ENCODE results near the gene GRIK3.

The GRIK3 gene

GRCh38 chr1:36869054-36869453 is 165.3 kb downstream of the GRIK3 start:
- Histone ChIP-seq H3K27me3 (ENCODE audit: low read depth, low read length) (no peaks in the 10 kb centered on the region), H3K4me1 (ENCODE audit: low read length) (no peaks in the 10 kb centered on the region), H3K27ac (ENCODE audit: low read length) (no peak overlapping the region), H3K9ac (ENCODE audit: low read length) (no peak overlapping the region), H3K36me3 (replicated peaks; ENCODE audit: low read depth, low read length) (no peaks in the 10 kb centered on the region), H4K20me1 (ENCODE audit: insufficient read depth, low read length) (no peaks in the 10 kb centered on the region), H3K9me3 (ENCODE audit: insufficient read depth, low read length) (no peaks in the 10 kb centered on the region), H3K4me3 (ENCODE audit: low read length) (no peak overlapping the region), H2AFZ (ENCODE audit: low read depth, low read length) (no peak overlapping the region), H3K79me2 (ENCODE audit: low read length) (no peaks in the 10 kb centered on the region), H3K4me2 (ENCODE audit: low read length) (no peak overlapping the region)
- TF ChIP-seq CTCF (IDR thresholded peaks at IDR 0.05; ENCODE audit: low read depth, low read length) = no peak
- TF ChIP-seq EZH2phosphoT487 (IDR thresholded peaks at IDR 0.05; ENCODE audit: low read depth) = no peak

- Histone ChIP-seq H3K36me3 (replicated peaks; ENCODE audit: low read depth, low read length) (no peaks in the 10 kb centered on the region), H3K9ac (ENCODE audit: low read length) (no peak overlapping the region), H3K27me3 (ENCODE audit: low read depth, low read length) (no peaks in the 10 kb centered on the region), H3K27ac (ENCODE audit: low read length) (no peak overlapping the region), H3K4me1 (ENCODE audit: low read length) (peaks cover 3% of the 10 kb centered on the region; the same call in 1 of the 2 replicates), H3K9me3 (ENCODE audit: insufficient read depth, low read length) (no peaks in the 10 kb centered on the region), H3K79me2 (ENCODE audit: low read length) (no peaks in the 10 kb centered on the region), H2AFZ (ENCODE audit: low read depth, low read length) (no peak overlapping the region), H4K20me1 (ENCODE audit: insufficient read depth, low read length) (no peaks in the 10 kb centered on the region), H3K4me2 (ENCODE audit: low read length) (no peak overlapping the region), H3K4me3 (ENCODE audit: low read length) (no peak overlapping the region)
- TF ChIP-seq EZH2phosphoT487 (IDR thresholded peaks at IDR 0.05; ENCODE audit: low read depth) (no peak), CTCF (IDR thresholded peaks at IDR 0.05; ENCODE audit: low read depth, low read length) (no peak)
Measured at GRCh38 chr1:36867575-36867974, 166.7 kb downstream of the GRIK3 start.

GRCh38 chr1:36866169-36866814 is 168.0 kb downstream of the GRIK3 start:
- Histone ChIP-seq H3K27me3 (ENCODE audit: low read depth, low read length) (peaks cover 4% of the 10 kb centered on the region; the same call in 1 of the 2 replicates), H3K27ac (ENCODE audit: low read length) (no peak overlapping the region), H3K79me2 (ENCODE audit: low read length) (no peaks in the 10 kb centered on the region), H3K4me1 (ENCODE audit: low read length) (peaks cover 3% of the 10 kb centered on the region; the same call in 1 of the 2 replicates), H3K9ac (ENCODE audit: low read length) (no peak overlapping the region), H3K4me3 (ENCODE audit: low read length) (no peak overlapping the region), H3K36me3 (replicated peaks; ENCODE audit: low read depth, low read length) (no peaks in the 10 kb centered on the region), H3K4me2 (ENCODE audit: low read length) (no peak overlapping the region), H4K20me1 (ENCODE audit: insufficient read depth, low read length) (no peaks in the 10 kb centered on the region), H2AFZ (ENCODE audit: low read depth, low read length) (no peak overlapping the region), H3K9me3 (ENCODE audit: insufficient read depth, low read length) (no peaks in the 10 kb centered on the region)
- TF ChIP-seq EZH2phosphoT487 (IDR thresholded peaks at IDR 0.05; ENCODE audit: low read depth) = no peak
- TF ChIP-seq CTCF (IDR thresholded peaks at IDR 0.05; ENCODE audit: low read depth, low read length) = no peak

- peaks cover 3% of the 10 kb centered on the region; the same call in 1 of the 2 replicates for H3K4me1 ChIP-seq (ENCODE audit: low read length)
- no peak overlapping the region for H3K27ac ChIP-seq (ENCODE audit: low read length)
- H3K27me3 ChIP-seq (ENCODE audit: low read depth, low read length) = peaks cover 8% of the 10 kb centered on the region; the same call in 1 of the 2 replicates
- H3K4me2 ChIP-seq (ENCODE audit: low read length) = no peak overlapping the region
- H3K4me3 ChIP-seq (ENCODE audit: low read length) = no peak overlapping the region
- H2AFZ ChIP-seq (ENCODE audit: low read depth, low read length) = no peak overlapping the region
- no peaks in the 10 kb centered on the region for H3K9me3 ChIP-seq (ENCODE audit: insufficient read depth, low read length)
- TF ChIP-seq CTCF (IDR thresholded peaks at IDR 0.05; ENCODE audit: low read depth, low read length) = no peak
- no peak for TF ChIP-seq EZH2phosphoT487 (IDR thresholded peaks at IDR 0.05; ENCODE audit: low read depth)
- H3K36me3 ChIP-seq (replicated peaks; ENCODE audit: low read depth, low read length) = no peaks in the 10 kb centered on the region
- H3K79me2 ChIP-seq (ENCODE audit: low read length) = no peaks in the 10 kb centered on the region
- no peaks in the 10 kb centered on the region for H4K20me1 ChIP-seq (ENCODE audit: insufficient read depth, low read length)
- no peak overlapping the region for H3K9ac ChIP-seq (ENCODE audit: low read length)
Measured at GRCh38 chr1:36865602-36865900, 168.8 kb downstream of the GRIK3 start.
